Effector CD8-positive, alpha-beta T cell (primary cell): ENCODE measurements around the gene CELSR2.
"Not testable (repeated sequence)": the region's sequence is repeated elsewhere in the genome, so short reads cannot be mapped to it uniquely, and the experiment has no call there.

ENCODE experiments used
- DNase-seq: peaks from one replicate; lab custom pipeline; 2025; lab: John Stamatoyannopoulos, UW
- total RNA-seq, 4 experiments: gene quantifications; one replicate each; lab custom pipeline; 2026; lab: John Stamatoyannopoulos, UW

Gene CELSR2, protein sequence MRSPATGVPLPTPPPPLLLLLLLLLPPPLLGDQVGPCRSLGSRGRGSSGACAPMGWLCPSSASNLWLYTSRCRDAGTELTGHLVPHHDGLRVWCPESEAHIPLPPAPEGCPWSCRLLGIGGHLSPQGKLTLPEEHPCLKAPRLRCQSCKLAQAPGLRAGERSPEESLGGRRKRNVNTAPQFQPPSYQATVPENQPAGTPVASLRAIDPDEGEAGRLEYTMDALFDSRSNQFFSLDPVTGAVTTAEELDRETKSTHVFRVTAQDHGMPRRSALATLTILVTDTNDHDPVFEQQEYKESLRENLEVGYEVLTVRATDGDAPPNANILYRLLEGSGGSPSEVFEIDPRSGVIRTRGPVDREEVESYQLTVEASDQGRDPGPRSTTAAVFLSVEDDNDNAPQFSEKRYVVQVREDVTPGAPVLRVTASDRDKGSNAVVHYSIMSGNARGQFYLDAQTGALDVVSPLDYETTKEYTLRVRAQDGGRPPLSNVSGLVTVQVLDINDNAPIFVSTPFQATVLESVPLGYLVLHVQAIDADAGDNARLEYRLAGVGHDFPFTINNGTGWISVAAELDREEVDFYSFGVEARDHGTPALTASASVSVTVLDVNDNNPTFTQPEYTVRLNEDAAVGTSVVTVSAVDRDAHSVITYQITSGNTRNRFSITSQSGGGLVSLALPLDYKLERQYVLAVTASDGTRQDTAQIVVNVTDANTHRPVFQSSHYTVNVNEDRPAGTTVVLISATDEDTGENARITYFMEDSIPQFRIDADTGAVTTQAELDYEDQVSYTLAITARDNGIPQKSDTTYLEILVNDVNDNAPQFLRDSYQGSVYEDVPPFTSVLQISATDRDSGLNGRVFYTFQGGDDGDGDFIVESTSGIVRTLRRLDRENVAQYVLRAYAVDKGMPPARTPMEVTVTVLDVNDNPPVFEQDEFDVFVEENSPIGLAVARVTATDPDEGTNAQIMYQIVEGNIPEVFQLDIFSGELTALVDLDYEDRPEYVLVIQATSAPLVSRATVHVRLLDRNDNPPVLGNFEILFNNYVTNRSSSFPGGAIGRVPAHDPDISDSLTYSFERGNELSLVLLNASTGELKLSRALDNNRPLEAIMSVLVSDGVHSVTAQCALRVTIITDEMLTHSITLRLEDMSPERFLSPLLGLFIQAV (N-terminal part only)
- total RNA-seq = 9.2 to 33.6 (median 18.6) reads per million in 4 experiments

DNA sequence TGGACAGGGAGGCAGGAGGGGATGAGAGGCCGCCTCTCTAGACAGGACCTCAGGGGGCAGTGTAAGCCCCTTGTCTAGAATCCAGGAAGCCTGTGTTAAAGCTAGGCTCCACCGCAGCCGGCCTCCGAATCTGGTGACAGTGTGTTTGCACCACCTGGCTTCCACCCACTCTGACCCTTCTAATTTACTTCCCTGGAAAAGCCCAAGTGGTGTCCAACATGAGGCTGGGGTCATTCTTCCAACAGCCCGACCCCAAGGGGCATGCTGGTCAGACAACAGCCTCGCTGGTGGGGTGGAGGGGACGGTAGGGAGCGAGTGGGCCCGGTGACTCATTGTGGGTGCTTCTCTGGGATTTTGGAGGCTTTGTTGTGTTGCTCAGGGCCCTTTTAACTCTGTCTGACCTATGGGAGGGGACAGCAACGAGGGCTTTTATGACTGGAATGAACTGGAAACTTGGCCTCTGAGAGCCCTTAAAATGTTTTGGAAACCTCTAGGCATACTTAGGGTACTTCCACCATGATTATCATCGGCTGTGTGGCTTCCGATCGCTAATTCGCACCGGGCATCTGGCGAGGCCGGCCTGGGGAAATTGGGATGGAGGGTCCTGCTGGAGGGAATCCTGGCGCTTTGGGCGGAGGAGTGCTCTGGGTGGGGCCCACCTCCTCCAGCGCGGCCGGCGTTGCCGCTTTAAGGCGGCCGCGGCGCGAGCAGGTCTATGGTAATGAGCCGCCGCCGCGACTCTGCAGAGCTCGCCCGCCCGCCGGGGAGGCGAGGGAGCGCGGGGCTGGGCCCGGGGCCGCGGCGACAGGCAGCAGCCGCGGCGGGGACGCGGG is at the start of gene CELSR2:
Gene CELSR2, plus strand, starts transcription at position 743 of the 833 bp plus-strand sequence. CDS start 541 bp downstream, outside the sequence.
- peak; percentile 37 for DNase-seq

DNA sequence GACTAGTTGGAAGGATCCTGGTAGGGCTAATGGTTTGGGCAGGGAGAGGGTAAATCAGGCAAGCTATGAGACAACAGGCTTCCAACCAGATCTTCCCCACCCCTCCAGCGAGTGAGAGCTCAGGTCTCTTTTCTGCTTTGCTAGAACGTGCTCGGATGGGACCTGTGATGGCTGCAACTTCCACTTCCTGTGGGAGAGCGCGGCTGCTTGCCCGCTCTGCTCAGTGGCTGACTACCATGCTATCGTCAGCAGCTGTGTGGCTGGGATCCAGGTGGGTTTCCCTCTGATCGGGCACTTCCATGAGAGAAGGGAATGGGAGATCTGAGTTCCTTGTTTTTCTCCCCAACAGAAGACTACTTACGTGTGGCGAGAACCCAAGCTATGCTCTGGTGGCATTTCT is 49.6 kb upstream of the CELSR2 start:
- DNase-seq = no peak

DNA sequence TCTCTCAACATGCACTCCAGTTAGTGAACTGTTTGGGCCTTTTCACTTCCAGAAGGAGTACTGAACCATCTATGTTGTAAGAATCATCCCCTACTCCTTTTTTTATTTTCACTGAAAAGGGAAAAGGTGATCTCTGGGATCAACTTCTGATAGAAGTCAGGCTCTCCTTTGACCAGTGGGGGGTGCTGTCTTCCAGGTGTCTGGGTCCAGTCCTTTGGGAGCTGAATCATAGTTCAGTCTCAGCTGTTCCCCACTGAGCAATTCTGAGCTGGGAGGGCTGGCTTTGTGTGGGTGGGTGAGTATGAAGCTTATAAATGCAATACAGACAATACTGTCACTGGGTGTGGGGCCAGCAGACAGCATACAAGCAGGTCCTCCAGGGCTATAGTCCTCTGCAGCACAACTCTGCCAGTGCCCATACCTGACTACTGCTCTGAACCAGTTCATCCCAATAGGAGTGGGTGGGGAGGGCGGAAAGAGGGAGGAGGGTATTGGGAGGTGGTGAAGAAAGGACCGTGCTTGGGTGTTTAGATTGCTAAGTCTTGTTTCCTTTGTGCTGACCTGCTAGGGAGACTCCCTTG is 48.1 kb upstream of the CELSR2 start:
- no peak for DNase-seq

DNA sequence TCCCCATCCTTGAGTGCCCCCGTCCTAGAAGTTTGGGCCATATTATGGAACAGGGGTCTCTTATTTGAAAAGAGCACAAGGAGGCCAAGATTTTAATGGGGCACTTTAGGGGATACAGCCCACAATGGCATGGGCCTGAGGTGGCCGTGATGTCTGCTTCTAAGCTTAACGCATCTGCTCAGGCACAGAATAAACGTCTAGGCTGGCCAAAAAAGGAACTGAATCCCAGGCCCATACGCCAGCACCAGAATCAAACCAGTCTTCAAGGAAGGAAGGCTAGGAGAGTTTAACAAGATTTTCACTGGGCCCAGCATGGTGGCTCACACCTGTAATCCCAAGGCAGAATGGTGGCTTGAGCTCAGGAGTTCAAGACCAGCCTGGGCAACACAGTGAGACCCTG is 44.9 kb upstream of the CELSR2 start:
- DNase-seq = no peak

DNA sequence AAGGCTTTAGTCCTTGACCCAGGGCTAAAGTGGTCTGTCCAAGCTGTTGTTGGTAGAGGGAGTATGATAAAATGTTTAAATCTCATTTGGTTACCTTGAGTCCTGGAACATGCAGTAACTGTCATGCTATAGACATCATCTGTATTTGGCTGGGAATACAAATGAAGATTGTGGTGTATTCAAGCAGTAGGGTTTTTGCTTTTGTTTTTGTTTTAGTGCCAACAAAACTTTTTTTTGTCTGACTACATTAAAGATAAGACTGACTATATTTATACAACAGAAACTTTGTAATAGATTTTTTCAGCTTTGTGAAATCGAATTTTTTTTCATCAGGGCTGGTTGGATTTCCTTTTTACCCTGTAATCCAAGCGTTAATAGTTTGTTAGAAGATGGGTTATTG is 43.0 kb upstream of the CELSR2 start:
- DNase-seq = no peak

DNA sequence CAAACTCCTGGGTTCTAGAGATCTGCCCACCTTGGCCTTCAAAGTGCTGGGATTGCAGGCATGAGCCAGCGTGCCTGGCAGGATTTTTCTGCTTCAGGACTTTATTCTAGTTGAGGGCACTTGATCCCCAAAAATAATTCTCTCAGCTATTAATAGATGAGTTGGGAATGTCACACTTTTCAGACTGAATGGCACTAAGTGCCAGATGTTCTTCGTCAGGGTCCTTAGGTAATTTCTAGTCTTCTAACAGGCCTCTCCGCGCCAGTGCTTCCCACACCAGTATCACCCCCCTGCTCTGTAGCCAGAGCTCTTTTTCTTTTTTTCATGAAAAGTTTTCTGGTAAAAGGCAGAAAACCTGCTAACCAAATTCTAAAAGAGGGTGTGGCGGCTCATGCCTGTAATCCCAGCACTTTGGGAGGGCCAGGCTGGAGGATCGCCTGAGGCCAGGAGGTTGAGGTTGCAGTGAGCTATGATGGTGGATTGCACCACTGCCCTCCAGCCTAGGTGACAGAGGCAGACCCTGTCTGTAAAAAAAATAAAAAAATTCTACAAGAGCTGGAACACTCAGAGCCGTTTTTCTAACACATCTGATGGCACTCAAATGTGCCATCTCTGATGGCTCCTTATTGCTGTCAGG is 41.8 kb upstream of the CELSR2 start:
- no peak for DNase-seq

DNA sequence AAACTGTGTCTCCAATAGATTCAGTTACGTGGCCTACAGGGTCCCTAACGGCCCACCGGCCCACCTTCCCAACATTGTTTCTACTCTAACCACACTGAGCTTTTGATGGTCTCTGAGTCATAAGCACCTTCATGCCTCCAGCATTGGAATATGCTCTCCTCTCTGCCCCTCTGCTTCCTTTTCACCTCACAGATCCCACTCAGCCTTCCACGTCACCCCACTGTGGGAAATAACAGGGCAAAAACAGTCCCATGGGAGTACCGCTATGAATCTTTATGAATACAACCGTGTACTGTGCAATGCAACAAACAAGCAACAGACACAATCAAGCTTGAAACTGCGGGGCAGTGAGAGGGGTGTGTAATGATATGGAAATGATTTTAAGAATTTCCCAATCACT is 40.9 kb upstream of the CELSR2 start:
- no peak for DNase-seq

DNA sequence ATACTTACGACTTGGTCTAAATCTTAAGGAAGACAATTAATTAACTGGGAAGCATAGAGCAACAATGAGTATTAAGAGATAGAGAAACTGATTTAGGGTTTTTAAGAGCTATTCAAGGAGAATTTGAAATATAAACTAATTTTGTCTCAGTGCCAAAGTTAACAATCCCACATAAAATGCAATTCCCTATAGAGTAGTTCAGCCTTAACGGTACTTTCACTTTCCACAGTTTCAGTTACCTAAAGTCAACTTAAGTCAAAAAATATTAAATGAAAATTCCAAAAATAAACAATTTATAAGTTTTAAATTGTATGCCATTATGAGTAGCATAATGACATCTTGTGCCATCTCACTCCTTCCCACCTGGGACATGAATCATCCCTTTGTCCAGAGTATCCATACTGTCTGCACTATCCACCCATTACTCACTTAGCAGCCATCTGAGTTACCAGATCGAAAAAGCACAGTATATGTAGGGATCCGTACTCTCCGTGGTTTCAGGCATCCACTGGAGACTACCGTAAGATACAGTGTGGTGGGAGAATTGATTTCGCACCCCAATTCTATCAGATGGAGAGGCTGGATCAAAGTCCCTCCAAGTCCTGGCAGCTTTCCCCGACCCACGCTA is 40.4 kb upstream of the CELSR2 start:
- DNase-seq = no peak

DNA sequence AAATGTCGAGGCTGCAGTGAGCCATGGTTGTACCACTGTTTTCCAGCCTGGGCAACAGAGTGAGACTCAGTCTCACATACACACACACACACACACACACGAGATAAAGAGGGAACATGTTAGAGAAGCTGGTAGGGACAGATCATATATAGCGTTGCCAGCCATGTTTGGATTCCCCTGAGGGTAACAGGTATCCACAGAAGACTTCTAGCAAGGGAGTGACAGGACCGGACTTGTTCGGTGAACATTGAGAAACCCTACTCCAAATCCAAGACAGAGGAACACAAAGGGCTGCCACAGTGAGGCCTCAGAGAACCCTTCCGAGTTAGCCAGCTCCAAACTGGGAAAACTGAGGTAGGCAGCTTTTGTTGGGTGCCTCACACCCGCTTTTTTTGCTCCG is 39.3 kb upstream of the CELSR2 start:
- DNase-seq = no peak

DNA sequence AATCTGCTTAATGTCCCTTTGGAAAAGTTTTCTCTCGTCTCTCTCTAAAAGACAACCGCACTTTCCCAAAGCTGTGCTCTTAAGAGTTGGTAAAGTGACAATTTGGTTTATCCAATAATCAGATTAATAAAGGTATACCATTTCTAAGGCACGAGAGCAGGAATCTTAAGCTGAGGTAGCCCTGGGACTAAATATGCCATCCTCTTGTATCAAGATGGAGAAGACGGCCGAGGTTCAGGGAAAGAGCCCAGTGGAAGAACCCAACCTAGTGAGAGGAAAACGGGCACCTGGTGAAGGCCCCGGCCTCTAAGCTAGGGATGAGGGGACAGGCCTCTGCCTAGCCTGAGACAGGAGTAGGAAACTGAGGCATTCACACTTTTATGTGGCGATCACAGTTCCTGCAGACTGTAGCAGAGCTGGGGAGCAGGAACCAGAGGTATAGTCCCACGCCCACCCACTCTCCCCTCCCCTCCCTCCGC is 36.0 kb upstream of the CELSR2 start:
- no peak for DNase-seq

DNA sequence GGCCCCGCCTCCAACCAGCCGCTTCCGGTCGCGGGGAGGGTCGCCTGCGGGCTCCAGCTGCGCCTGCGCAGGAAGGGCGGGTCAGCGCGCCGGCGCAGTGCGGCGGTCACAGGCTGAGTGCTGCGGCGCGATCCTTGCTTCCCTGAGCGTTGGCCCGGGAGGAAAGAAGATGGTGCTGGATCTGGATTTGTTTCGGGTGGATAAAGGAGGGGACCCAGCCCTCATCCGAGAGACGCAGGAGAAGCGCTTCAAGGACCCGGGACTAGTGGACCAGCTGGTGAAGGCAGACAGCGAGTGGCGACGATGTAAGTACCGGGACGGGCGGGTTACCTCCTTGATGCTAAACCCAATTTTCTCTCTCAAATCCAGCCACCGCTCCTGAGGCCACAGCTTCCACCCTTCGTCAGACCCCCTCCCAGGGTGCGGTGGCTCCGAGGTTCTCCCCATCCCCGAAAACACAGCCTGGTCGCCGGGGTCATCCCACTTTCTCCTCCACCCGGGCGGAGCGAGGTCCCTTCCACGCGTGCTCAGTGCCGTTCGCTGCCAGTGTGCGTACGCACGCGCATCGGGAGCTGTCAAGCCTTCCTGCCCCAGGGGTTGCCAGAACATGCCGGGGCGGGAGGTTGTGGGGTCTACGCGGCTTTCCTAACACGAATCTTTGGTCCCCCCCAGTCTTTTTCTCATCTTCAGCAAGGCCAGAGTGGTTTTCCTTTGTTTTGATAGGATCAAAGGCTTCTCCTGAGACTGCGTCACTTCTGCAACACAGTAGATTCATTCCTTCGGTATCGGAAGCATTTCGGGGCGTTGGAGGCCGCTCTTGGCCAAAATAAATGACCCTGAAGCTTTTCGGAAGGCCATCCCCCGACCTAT is 35.3 kb upstream of the CELSR2 start, which contains the start of gene SARS1:
Gene SARS1, plus strand, starts transcription at position 95 of the 870 bp plus-strand sequence. Its CDS starts 75 bp downstream, at position 170.
- DNase-seq = peak; percentile 82

DNA sequence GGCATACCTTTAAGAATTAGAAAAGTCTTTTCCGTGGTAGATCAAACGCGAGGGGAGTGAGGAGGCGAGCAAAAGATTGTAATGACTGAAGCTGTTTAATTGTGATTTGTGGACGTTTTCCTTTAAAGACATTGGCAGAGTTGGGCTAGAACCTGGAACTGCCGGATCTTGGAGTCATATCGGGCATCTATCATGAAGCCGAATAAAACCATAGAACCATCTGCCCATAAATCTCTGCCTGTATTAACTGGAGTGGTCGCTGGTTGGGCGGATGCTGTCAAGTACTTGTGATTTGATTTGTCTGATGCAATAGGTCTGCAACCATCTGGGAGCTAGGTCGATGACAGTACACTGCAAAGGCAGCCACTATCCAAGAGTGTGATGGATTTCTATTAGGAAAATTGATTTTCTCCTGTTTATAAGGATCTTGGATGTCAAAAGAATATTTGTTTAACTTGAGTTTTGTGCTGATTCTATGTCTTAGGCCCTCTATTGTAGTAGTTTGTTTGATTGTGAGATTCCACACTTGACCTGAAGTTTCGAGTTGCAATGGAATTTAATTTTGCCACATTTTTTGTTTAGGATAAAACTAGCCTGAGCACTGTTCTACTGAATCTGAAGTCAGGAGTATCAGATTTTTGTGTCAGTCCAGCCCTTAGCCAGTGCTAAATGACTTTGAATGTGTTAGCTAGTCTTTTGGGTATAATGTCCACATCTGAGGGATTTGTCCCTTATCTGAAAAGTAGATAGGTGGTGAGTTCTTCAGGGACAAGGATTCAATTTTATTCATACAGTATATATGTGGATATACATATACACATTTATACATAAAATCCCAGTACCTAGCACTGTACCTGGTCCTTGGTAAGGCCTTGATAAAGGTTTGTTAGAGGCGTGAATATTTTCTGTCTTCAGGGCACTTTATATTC is 34.4 kb upstream of the CELSR2 start:
- DNase-seq = no peak

DNA sequence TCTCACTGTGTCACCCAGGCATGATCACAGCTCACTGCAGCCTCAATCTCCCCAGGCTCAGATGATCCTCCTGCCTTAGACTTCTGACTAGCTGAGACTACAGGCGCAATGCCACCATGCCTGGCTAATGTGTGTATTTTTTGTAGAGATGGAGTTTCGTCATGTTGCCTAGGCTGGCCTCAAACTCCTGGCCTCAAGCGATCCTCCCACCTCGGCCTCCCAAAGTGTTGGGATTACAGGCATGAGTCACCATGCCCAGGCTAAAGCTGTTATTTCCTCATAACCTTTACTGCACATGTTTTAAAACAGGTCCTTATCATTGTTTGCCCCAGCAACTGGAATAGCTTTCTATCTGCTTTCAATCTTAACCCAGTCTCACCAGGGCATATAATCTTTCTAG is 32.7 kb upstream of the CELSR2 start:
- DNase-seq = no peak

DNA sequence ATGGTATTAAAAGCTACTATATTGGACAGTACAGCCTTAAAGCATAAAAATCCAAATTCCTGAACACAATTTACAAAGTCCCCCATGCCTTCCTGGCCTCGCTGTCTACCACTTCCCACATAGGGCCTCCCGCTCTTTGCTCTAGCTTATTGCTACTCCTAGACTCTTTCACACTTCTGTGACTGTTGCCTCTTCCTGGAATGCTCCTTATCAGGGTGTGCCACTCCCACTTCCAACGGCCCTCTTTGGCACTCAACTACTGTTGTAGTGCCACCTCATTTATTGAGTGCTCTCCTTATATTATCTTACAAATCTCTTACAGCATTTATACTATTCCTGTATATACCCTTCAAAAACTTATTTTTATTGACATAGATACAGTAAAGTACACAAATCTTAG is 30.8 kb upstream of the CELSR2 start:
- DNase-seq = no peak

DNA sequence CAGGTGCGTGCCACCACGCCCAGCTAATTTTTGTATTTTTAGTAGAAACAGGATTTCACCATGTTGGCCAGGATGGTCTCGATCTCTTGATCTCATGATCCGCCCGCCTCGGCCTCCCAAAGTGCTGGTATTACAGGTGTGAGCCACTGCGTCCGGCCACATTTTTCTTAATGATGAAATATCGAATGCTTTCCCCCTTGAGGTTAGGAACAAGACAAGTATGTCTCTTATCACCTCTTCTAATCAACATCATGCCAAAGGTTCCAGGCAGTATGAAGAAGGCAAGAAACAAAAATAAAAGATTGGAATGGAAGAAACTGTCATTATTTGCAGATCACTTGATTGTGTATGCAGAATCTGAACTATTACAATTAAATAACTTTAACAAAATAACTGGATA is 28.1 kb upstream of the CELSR2 start:
- not testable (repeated sequence) for DNase-seq

DNA sequence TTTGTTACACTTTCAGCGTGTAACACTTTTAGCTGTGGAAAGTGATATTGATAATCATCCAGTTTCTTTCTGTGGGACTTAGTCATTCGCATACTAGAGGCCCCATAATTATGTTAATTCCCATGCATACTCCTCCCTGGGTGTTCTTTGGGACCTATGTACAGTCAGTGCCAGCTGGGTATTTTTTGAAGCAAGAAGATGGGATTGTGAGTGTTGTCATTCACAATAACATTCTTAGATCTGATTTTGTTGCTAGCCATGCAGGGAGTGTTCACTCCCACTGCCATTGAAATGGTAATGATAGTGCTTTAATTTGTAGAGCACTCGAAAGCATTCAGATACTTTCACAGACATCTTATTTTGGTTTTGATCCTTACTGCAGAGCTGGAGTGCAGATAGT is 24.0 kb upstream of the CELSR2 start:
- DNase-seq = no peak

DNA sequence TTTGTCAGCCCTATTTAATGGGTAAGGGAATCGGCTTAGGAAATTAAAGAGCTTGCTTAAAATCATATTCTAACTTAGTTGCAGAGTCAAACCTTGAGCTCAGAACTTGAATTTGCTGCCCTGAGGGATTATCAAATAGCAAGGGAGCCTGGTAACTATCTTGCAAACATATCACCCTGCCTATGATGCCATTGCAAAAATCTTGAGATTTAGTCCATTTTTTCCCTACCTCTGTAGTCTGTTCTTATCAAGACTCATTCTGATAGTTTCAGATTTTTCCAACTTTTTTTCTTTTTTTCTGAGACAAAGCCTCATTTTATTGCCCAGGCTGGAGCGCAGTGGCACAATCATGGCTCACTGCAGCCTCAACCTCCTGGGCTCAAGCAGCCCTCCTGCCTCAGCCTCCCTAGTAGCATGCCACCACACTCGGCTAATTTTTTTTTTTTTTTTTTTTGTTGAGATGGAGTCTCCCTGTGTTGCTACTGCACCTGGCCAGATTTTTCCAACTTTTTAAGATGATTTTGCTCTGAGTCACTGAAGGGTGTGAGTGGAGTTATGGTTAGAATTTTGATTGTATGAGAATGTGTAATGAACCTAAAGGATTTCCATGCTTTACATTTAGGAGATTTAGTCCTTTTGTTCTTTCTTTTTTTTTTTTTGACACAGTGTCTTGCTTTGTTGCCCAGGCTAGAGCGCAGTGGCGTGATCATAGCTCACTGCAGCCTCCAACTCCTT is 23.5 kb upstream of the CELSR2 start:
- no peak for DNase-seq
